Activated CD8-positive, alpha-beta T cell treated with anti-CD3 and anti-CD28 coated beads for 36 hours (primary cell): Measurements from ENCODE around the gene NKD1. TPM values are rescaled to one million over a fixed set of nuclear protein-coding genes. Genes with fewer than 3 reads are reported as not detected.
A peak's percentile ranks its signal among the peaks of the same experiment; 100 is the strongest.

ENCODE experiments used
- ATAC-seq: fragments of 200-7000 bp; cut with Tn5 transposase; one replicate; pipeline ENCODE4 v1.10.0; 2021; ENCODE audit warnings: mild to moderate bottlenecking, moderate library complexity
- CTCF ChIA-PET: fragments of 350-600 bp; sonication (Branson Sonifier 250); formaldehyde crosslinking; loops from one replicate; lab custom pipeline; 2021; ENCODE audit warnings: antibody characterized with exemption; lab: Charles Lee
- POLR2A ChIA-PET: fragments of 350-600 bp; sonication (Branson Sonifier 250); formaldehyde crosslinking; loops from one replicate; lab custom pipeline; 2021; ENCODE audit warnings: antibody characterized with exemption; lab: Charles Lee
- DNase-seq: peaks from one replicate; pipeline ENCODE4 v3.0.0-alpha.2; 2020
- H3K27ac Mint-ChIP-seq: one replicate; pipeline ENCODE4 v1.8.0; 2021; ENCODE audit warnings: mild to moderate bottlenecking, mixed read lengths
- H3K27me3 Mint-ChIP-seq: one replicate; pipeline ENCODE4 v1.8.0; 2021; ENCODE audit warnings: mixed read lengths
- H3K36me3 Mint-ChIP-seq: one replicate; pipeline ENCODE4 v1.8.0; 2021; ENCODE audit warnings: low read depth, mixed read lengths
- H3K4me1 Mint-ChIP-seq: one replicate; pipeline ENCODE4 v1.8.0; 2021; ENCODE audit warnings: low read depth, mixed read lengths
- H3K4me3 Mint-ChIP-seq: one replicate; pipeline ENCODE4 v1.8.0; 2021; ENCODE audit warnings: mild to moderate bottlenecking, moderate library complexity, mixed read lengths
- H3K9me3 Mint-ChIP-seq: one replicate; pipeline ENCODE4 v1.8.0; 2021; ENCODE audit warnings: mixed read lengths
- intact Hi-C: fragments of 100-400 bp; cut with micrococcal nuclease; formaldehyde crosslinking; loops from one replicate; pipeline ENCODE4 v1.10.0; 2022
- total RNA-seq, 2 experiments: library from RNA; stranded (reverse); gene quantifications; one replicate each; pipeline ENCODE4 v1.2.3, GENCODE V29; 2021
- TF ChIP-seq, protein P1 (sequence below): fragments of 200-600 bp; IDR thresholded peaks from one replicate; pipeline ENCODE4 v1.8.0; 2022; ENCODE audit warnings: antibody characterized with exemption, mild to moderate bottlenecking

NKD1 gene
- total RNA-seq, 2 experiments from 2014 or later: 1.9 to 3.6 TPM

- Mint-ChIP-seq H3K36me3 (peaks cover 50% of the 10 kb centered on the region), H3K27me3 (no peaks in the 10 kb centered on the region), H3K9me3 (no peaks in the 10 kb centered on the region), H3K27ac (peak overlapping the region; percentile 93), H3K4me1 (peaks cover 62% of the 10 kb centered on the region), H3K4me3 (peak overlapping the region; percentile 78)
- ATAC-seq (no peak), DNase-seq (no peak)
- POLR2A ChIA-PET: interaction anchor here (0.5 to 5.1 kb wide), 3 partner anchors 11 to 28 kb away, joined by 3 to 59 read pairs (median 3); no protein-coding TSS in a partner anchor
- CTCF ChIA-PET: interaction anchor here (0.7 to 17.8 kb wide), 7 partner anchors 8 to 127 kb away, joined by 3 to 340 read pairs (median 25); no protein-coding TSS in a partner anchor
- intact Hi-C loops: no loop called here
- TF ChIP-seq, protein P1, sequence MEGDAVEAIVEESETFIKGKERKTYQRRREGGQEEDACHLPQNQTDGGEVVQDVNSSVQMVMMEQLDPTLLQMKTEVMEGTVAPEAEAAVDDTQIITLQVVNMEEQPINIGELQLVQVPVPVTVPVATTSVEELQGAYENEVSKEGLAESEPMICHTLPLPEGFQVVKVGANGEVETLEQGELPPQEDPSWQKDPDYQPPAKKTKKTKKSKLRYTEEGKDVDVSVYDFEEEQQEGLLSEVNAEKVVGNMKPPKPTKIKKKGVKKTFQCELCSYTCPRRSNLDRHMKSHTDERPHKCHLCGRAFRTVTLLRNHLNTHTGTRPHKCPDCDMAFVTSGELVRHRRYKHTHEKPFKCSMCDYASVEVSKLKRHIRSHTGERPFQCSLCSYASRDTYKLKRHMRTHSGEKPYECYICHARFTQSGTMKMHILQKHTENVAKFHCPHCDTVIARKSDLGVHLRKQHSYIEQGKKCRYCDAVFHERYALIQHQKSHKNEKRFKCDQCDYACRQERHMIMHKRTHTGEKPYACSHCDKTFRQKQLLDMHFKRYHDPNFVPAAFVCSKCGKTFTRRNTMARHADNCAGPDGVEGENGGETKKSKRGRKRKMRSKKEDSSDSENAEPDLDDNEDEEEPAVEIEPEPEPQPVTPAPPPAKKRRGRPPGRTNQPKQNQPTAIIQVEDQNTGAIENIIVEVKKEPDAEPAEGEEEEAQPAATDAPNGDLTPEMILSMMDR: no peak
Measured at GRCh38 chr16:50679266-50679665, 131.1 kb downstream of the NKD1 start.

DNA sequence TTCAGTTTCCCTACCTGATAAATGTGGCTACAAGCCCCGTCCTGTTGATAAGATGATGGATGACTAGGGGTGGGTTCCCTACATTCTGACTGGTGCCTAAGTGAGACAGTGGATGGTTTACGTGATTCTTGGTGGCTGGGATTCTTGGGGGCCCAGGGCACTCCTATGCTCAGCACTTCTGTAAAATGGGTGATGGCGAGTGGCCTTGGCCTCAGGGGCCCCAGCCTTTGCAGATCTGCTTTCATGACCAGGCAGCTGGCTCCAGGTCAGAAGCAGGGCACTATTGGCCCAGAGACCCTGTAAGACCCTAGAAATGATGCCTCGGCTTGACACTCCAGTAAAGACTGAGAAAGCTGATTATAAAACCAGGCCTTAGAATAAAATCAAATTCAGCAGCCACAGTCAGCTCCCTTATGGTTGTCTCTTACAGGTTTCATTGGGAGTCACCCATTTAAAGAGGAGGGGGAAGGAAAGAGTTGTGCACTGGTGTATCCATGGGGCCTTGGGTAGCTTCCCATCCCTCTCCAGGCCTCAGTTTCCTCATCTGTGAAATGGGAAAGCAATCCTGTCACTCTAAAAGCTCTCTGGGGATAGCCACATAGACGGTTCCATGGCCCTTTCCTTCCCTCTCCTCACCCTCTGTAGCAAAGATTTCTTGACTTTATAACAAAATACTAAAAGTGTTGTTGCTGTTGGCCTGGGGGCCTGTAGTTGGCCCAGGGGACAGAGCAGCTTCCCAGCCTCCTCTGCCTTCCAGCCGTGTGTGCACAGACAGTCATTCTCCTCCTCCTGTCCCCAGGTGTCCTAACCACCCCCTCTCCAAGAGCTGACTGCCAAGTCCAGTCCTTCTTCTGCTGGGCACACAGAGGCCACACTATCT is 131.7 kb downstream of the NKD1 start:
- ATAC-seq (no peak), DNase-seq (no peak)
- peaks cover 69% of the 10 kb centered on the region for H3K4me1 Mint-ChIP-seq
- TF ChIP-seq, protein P1: no peak
- intact Hi-C loops: loop anchor here (5.0 kb wide), 1 partner anchor 67 kb away; no protein-coding TSS in a partner anchor
- no peaks in the 10 kb centered on the region for H3K9me3 Mint-ChIP-seq
- POLR2A ChIA-PET: interaction anchor here (0.6 to 5.1 kb wide), 4 partner anchors 11 to 65 kb away, joined by 3 to 59 read pairs (median 12); no protein-coding TSS in a partner anchor
- H3K4me3 Mint-ChIP-seq: peak overlapping the region; percentile 78
- peak overlapping the region; percentile 93 for H3K27ac Mint-ChIP-seq
- H3K27me3 Mint-ChIP-seq: no peaks in the 10 kb centered on the region
- H3K36me3 Mint-ChIP-seq: peaks cover 43% of the 10 kb centered on the region
- CTCF ChIA-PET: interaction anchor here (1.1 to 9.7 kb wide), 7 partner anchors 8 to 127 kb away, joined by 3 to 168 read pairs (median 17); partner anchors contain the start of gene CYLD

DNA sequence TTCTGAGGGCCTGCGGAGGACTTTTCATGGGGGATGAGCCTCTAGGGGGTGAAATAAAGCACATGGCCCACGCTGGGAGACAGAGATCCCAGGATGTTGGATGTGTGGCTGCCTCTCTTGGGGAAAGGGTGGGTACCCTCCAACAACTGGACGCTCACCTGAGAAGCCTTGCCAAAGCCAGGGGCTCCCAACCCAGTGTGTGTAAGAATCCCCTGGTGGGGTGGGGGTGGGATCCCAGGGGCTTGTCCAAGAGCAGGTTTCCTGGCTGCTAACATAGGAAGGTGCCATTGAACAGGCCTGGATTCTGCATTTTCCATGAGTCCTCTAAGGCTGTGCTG is 132.3 kb downstream of the NKD1 start:
- peak overlapping the region; percentile 78 for H3K4me3 Mint-ChIP-seq
- H3K36me3 Mint-ChIP-seq: peaks cover 39% of the 10 kb centered on the region
- H3K9me3 Mint-ChIP-seq: no peaks in the 10 kb centered on the region
- H3K4me1 Mint-ChIP-seq: peaks cover 75% of the 10 kb centered on the region
- POLR2A ChIA-PET: interaction anchor here (1.3 to 5.1 kb wide), 5 partner anchors 12 to 64 kb away, joined by 3 to 59 read pairs (median 7); no protein-coding TSS in a partner anchor
- no peak for ATAC-seq
- peak overlapping the region; percentile 93 for H3K27ac Mint-ChIP-seq
- TF ChIP-seq, protein P1: no peak
- no peak for DNase-seq
- intact Hi-C loops: loop anchor here (5.0 kb wide), 1 partner anchor 67 kb away; no protein-coding TSS in a partner anchor
- no peaks in the 10 kb centered on the region for H3K27me3 Mint-ChIP-seq
- CTCF ChIA-PET: interaction anchor here (1.1 to 9.7 kb wide), 7 partner anchors 9 to 126 kb away, joined by 3 to 168 read pairs (median 17); partner anchors contain the start of gene CYLD

GRCh38 chr16:50681021-50681885 is 133.1 kb downstream of the NKD1 start, which contains the start of gene SNX20:
SNX20 (minus strand) TSS chr16:50681312; CDS start chr16:50677526, 3,786 bp downstream.
- intact Hi-C loops: loop anchor here (5.0 kb wide), 1 partner anchor 66 kb away; no protein-coding TSS in a partner anchor
- CTCF ChIA-PET: interaction anchor here (0.8 to 9.7 kb wide), 8 partner anchors 10 to 125 kb away, joined by 3 to 168 read pairs (median 13); partner anchors contain the start of gene CYLD
- peak; percentile 81 for DNase-seq
- POLR2A ChIA-PET: interaction anchor here (1.1 to 5.1 kb wide), 8 partner anchors 13 to 408 kb away, joined by 4 to 59 read pairs (median 4); no protein-coding TSS in a partner anchor
- Mint-ChIP-seq H3K36me3 (peaks cover 32% of the 10 kb centered on the region), H3K4me3 (peak within 1 kb of the TSS; percentile 78), H3K4me1 (peaks cover 79% of the 10 kb centered on the region), H3K27ac (peak within 1 kb of the TSS; percentile 93), H3K9me3 (no peaks in the 10 kb centered on the region), H3K27me3 (no peaks in the 10 kb centered on the region)
- ATAC-seq: peak; percentile 83
- TF ChIP-seq, protein P1: no peak
